Cardiac fibroblast (primary cell): ENCODE measurements around the gene STAB2.
A peak's percentile ranks its signal among the peaks of the same experiment; 100 is the strongest.

Experiments
- DNase-seq, 2 donors: peaks; one replicate each; pipeline versions ENCODE4 v3.0.0 to v3.0.0-alpha.2; 2010; ENCODE audit warnings: low read depth in 2 of 2
- H3K4me3 ChIP-seq, 2 donors: replicated peaks in 1 of 2; 1 replicate in 1 of 2; 2 replicates in 1 of 2; pipeline ENCODE4 v1.5.1; 2011; ENCODE audit warnings: low read depth in 2 of 2, low read length in 2 of 2, mild to moderate bottlenecking in 2 of 2, moderate library complexity in 1 of 2
- TF ChIP-seq, protein P1 (sequence below): IDR thresholded peaks from one replicate; pipeline ENCODE4 v1.5.1; 2011; ENCODE audit warnings: low read depth, mild to moderate bottlenecking, low read length, inconsistent platforms

The STAB2 gene

DNA sequence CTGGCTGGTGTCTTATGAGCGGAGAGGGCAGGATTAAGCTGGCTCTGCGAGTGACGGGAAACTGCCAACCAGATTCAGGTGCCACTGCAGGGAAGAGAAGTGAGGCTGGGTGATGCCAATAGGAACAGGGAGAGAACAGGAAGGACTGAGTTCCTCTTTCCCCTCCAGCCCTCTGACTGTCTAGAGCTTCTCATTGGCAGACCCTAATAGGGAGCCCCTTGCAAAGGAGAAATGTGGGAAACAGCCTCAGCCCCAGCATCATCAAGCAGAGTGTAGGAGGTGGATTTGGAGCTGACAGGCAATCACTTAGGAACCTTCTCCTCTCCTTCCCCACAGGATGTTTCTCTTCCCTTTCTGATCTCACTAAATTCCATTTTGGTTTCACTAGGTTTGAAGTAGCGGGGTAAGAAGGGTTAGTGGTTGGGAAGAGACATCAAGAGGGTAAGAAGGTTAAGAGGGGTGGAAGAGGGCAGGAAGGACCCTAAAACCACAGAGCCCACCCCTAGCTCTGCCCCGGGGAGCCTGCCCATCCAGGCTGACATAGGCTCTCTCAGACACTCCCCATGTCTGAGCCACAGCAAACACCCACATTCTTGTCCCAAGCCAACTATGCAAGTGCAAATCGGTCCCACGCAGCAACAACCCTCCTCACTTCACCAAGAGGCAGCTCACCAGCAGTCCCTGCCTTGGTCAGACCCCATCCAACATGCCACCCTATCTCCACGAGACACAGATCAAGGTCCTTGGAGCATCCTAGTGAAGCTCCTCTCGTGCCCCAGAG is 111.1 kb downstream of the STAB2 start:
- no peak for DNase-seq
- TF ChIP-seq, protein P1, sequence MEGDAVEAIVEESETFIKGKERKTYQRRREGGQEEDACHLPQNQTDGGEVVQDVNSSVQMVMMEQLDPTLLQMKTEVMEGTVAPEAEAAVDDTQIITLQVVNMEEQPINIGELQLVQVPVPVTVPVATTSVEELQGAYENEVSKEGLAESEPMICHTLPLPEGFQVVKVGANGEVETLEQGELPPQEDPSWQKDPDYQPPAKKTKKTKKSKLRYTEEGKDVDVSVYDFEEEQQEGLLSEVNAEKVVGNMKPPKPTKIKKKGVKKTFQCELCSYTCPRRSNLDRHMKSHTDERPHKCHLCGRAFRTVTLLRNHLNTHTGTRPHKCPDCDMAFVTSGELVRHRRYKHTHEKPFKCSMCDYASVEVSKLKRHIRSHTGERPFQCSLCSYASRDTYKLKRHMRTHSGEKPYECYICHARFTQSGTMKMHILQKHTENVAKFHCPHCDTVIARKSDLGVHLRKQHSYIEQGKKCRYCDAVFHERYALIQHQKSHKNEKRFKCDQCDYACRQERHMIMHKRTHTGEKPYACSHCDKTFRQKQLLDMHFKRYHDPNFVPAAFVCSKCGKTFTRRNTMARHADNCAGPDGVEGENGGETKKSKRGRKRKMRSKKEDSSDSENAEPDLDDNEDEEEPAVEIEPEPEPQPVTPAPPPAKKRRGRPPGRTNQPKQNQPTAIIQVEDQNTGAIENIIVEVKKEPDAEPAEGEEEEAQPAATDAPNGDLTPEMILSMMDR, result no peak
- no peak overlapping the region for H3K4me3 ChIP-seq

DNA sequence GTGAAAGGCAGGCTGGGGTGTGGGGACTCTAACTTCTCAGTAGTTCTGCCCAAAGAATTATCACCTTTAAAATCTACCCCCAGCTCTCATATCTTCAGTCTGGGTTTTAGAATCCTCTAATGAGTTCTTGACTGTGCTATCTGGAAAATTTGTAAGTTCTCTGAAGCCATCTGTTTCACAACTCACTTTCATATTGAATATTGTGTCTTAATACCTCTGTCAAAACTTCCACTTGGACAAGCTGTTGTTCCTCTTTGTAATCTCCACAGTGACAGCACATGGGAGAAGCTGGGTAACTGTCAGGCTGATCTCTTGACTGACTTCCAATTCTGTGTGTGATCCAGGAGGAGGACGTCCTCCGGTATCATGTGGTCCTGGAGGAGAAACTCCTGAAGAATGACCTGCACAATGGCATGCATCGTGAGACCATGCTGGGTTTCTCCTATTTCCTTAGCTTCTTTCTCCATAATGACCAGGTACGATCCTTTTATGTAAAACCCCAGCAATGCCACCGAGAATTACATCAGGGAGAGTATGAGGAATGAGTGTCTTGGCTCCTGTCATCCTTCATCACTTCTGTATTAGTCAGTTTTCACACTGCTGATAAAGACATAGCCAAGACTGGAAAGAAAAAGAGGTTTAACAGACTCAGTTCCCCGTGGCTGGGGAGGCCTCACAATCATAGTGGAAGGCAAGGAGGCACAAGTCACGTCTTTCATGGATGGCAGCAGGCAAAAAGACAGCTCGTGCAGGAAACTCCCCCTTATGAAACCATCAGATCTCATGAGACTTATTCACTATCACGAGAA is 111.9 kb downstream of the STAB2 start:
- DNase-seq, result peak; percentile 4 to 10
- H3K4me3 ChIP-seq, result no peak overlapping the region
- TF ChIP-seq, protein P1, result no peak

DNA sequence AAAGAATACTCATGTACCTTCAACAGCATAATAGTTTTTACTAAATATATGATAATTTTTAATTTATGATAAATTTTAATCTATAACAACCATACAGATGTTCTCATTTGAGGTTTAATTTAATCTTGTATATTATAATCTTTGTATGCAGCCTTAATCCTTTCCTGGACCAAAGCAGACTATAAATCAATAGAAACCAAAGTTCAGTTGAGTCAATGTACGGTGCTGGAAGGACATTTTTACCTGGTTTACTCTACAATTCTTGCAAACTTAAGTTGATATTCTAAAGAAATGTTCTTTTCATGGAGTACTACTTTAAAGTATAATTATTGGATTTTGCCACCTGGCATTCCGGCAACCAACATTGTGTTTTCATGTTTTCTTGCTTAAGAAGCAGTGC is 118.0 kb downstream of the STAB2 start:
- H3K4me3 ChIP-seq, result no peak overlapping the region
- DNase-seq, result no peak
- TF ChIP-seq, protein P1, result no peak

DNA sequence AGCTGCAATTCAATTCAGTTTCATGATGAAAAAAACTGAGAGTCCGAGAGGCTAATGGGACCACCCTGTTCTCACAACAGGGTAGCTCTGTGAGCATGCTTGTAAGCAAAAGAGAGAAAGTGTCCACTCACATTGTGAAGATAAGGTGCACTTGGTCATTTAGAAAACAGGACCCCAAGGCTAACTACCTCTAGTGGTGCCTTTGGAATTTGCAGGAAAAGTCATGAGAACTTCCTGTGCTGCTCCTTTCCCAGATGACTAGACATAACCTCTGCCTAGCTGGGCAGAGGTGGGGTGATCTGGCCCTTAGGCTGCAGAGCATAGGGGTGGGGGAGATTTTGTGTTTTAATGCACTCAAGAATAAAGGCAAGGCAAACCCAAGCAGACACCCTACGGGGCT is 118.9 kb downstream of the STAB2 start:
- DNase-seq, result no peak
- TF ChIP-seq, protein P1, result peak; percentile 2

DNA sequence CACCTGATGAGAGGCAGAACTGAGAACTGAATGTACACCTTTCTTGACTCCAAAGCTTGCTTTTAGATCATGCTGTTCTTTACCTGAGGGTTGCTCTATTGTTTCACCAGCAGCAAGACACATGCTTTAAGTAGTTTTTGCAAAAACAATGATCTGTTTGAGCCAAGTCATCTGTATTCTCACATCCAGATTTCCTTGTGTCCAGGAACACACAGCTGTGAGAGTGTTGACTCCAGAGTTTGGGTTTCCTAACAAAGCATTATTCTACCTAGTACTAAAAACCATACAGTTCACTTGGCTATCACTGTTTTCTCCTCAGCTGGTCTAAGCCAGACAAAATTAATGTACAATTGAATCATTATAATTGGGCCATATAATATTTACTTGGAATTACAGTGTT is 120.4 kb downstream of the STAB2 start:
- no peak for DNase-seq
- TF ChIP-seq, protein P1, result no peak
- H3K4me3 ChIP-seq, result no peak overlapping the region

More for the DNA sequence above, 118.9 kb downstream of the STAB2 start:
- H3K4me3 ChIP-seq, result no peak overlapping the region

DNA sequence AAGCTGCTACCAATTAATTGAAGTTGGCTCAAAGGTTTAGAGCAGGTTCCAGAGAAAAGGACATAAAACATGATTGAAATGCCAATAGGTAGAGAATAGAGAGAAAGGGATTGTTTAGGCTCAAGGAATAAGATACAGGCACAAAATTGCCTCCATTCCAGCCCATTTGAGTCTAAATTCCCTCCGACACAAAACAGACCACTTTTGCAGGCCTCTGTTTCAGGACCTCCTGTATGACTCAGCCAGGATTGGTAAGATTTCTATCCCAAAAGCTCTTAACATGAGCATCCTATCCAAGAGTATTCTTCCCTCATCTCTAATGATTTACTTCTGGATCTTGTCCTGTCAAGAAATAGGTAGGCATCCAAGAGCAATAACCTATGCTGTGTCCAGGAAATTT is 123.5 kb downstream of the STAB2 start:
- DNase-seq, result no peak
- no peak overlapping the region for H3K4me3 ChIP-seq
- TF ChIP-seq, protein P1, result no peak
